SJCRH30 (cell line): ENCODE results near the gene CERS1. TPM values are rescaled to one million over a fixed set of nuclear protein-coding genes. Genes with fewer than 3 reads are reported as not detected.

Source experiments
- DNase-seq, 2 experiments: peaks; one replicate each; pipeline ENCODE4 v3.0.0-alpha.2; 2015 to 2020
- H3K27ac ChIP-seq: fragments of 250-450 bp; sonication (Bioruptor Pico); 2 replicates; pipeline ENCODE4 v1.5.1; 2020; ENCODE audit warnings: mild to moderate bottlenecking, moderate library complexity
- H3K27me3 ChIP-seq: fragments of 250-450 bp; sonication (Bioruptor Pico); 2 replicates; pipeline ENCODE4 v1.5.1; 2020; ENCODE audit warnings: mild to moderate bottlenecking, moderate library complexity
- H3K36me3 ChIP-seq: fragments of 250-450 bp; sonication (Bioruptor Pico); 2 replicates; pipeline ENCODE4 v1.5.1; 2020; ENCODE audit warnings: mild to moderate bottlenecking, moderate library complexity
- H3K4me1 ChIP-seq: fragments of 250-450 bp; sonication (Bioruptor Pico); 2 replicates; pipeline ENCODE4 v1.5.1; 2020; ENCODE audit warnings: mild to moderate bottlenecking, moderate library complexity
- H3K4me3 ChIP-seq: fragments of 250-450 bp; sonication (Bioruptor Pico); 2 replicates; pipeline ENCODE4 v1.5.1; 2020; ENCODE audit warnings: mild to moderate bottlenecking, moderate library complexity
- H3K9me3 ChIP-seq: fragments of 250-450 bp; sonication (Bioruptor Pico); replicated peaks from 2 replicates; pipeline ENCODE4 v1.5.1; 2020; ENCODE audit warnings: mild to moderate bottlenecking, moderate library complexity
- total RNA-seq: library from RNA; depleted of rRNA; stranded (reverse); fragments of >200 nt; shearing (Covaris generic); gene quantifications from 2 replicates; pipeline ENCODE4 v1.2.3, GENCODE V29; 2014

Gene CERS1
- total RNA-seq, 1 experiment from 2014 or later: 6.1 TPM

GRCh38 chr19:18865106-18865972 lies 30.6 kb downstream of the CERS1 start:
- Histone ChIP-seq H3K4me3 (no peak overlapping the region), H3K36me3 (peaks cover 75% of the 10 kb centered on the region), H3K27ac (no peak overlapping the region), H3K4me1 (no peaks in the 10 kb centered on the region), H3K27me3 (no peaks in the 10 kb centered on the region), H3K9me3 (no peaks in the 10 kb centered on the region)
- DNase-seq: no peak

DNA sequence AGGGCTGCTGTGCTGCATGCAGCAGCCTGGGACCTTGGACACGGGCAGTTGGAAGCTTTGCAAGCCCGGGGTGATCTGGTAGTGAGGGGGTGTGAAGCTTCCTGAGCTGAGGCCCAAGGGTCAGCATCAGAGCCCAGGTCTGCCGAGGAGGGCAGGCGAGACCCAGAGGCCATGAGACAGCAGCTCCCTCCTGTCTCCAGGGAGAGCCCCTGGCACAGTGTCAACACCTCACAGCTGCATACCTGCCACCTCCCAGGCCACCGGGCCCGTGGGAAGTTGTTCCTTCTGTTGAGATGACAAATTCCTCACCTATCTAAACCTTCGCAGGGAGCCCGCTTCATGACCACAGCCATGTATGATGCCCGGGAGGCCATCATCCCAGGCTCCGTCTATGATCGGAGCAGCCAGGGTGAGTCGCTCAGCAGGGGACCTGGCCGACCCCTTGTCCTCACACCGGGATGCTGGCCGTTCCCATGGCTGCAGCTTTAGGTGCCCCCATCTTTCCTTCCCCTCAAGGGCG lies 32.1 kb downstream of the CERS1 start:
- Histone ChIP-seq H3K4me3 (no peak overlapping the region), H3K27me3 (no peaks in the 10 kb centered on the region), H3K4me1 (no peaks in the 10 kb centered on the region), H3K9me3 (no peaks in the 10 kb centered on the region), H3K36me3 (peaks cover 85% of the 10 kb centered on the region), H3K27ac (no peak overlapping the region)
- no peak for DNase-seq

DNA sequence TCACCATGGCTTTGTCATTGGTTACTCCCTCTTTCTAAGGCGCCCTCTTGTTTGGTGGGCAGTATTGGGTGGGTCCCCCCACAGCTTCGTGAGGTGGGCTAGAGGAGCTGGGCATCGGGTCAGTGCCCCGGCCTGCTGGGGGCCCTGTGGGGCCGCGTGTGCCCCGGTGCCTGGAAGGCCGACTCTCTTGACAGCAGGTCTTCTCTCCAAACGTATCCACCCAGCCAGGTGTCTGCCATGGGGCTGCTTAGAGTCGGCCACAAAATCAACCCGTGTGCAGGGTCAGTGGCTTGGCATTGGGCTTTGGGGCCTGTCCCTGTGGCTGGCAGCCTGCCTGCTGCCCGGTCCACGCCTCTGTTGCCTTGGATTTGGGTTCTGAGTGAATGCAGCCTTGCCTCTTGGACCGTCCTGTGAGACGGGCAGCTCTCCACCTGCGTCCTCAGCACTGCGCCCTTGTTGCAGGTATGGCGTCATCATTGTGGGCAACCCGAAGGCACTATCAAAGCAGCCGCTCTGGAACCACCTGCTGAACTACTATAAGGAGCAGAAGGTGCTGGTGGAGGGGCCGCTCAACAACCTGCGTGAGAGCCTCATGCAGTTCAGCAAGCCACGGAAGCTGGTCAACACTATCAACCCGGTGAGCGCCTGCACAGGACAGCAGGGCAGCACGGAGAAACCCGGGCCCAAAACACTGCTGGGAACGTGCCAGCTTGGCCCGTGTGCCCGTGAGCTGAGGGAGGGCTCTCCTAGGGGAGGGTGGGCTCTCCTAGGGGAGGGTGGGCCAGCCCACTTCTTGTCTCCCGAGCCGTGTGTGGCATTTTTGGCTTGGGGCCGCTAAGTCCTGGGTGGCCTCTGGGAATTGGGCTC lies 32.7 kb downstream of the CERS1 start:
- DNase-seq: no peak
- Histone ChIP-seq H3K4me3 (no peak overlapping the region), H3K27me3 (no peaks in the 10 kb centered on the region), H3K9me3 (no peaks in the 10 kb centered on the region), H3K36me3 (peaks cover 90% of the 10 kb centered on the region), H3K27ac (no peak overlapping the region), H3K4me1 (no peaks in the 10 kb centered on the region)

GRCh38 chr19:18861917-18862316 lies 34.0 kb downstream of the CERS1 start:
- H3K4me3 ChIP-seq: no peak overlapping the region
- no peak overlapping the region for H3K27ac ChIP-seq
- no peaks in the 10 kb centered on the region for H3K4me1 ChIP-seq
- H3K9me3 ChIP-seq: no peaks in the 10 kb centered on the region
- H3K36me3 ChIP-seq: peaks cover 89% of the 10 kb centered on the region
- DNase-seq: no peak
- H3K27me3 ChIP-seq: no peaks in the 10 kb centered on the region

GRCh38 chr19:18861235-18861634 lies 34.7 kb downstream of the CERS1 start:
- Histone ChIP-seq H3K27ac (no peak overlapping the region), H3K36me3 (peaks cover 90% of the 10 kb centered on the region), H3K27me3 (no peaks in the 10 kb centered on the region)

DNA sequence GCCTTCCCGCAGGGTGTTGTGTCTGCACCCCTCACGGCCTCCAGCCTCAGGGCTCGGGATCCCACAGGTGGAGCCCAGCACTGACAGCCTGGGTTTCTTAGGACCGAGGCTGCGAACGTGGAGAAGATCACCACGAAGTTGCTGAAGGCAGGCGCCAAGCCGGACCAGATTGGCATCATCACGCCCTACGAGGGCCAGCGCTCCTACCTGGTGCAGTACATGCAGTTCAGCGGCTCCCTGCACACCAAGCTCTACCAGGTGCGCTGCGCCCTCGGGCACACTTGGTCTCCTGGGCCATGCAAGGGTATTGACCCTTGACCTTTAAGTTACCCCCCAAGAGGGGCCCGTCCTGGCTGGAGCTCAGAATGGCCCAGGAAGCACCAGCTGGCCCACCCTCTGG lies 35.2 kb downstream of the CERS1 start:
- peaks cover 89% of the 10 kb centered on the region for H3K36me3 ChIP-seq
- no peaks in the 10 kb centered on the region for H3K27me3 ChIP-seq
- no peak for DNase-seq
- H3K9me3 ChIP-seq: no peaks in the 10 kb centered on the region
- H3K27ac ChIP-seq: no peak overlapping the region
- no peak overlapping the region for H3K4me3 ChIP-seq
- H3K4me1 ChIP-seq: no peaks in the 10 kb centered on the region

More at GRCh38 chr19:18861235-18861634, 34.7 kb downstream of the CERS1 start:
- Histone ChIP-seq H3K4me1 (no peaks in the 10 kb centered on the region), H3K9me3 (no peaks in the 10 kb centered on the region), H3K4me3 (no peak overlapping the region)
- no peak for DNase-seq

GRCh38 chr19:18860302-18860700 lies 35.7 kb downstream of the CERS1 start:
- Histone ChIP-seq H3K9me3 (no peaks in the 10 kb centered on the region), H3K36me3 (peaks cover 87% of the 10 kb centered on the region), H3K4me1 (no peaks in the 10 kb centered on the region), H3K27ac (no peak overlapping the region), H3K27me3 (no peaks in the 10 kb centered on the region), H3K4me3 (no peak overlapping the region)
- DNase-seq: no peak

DNA sequence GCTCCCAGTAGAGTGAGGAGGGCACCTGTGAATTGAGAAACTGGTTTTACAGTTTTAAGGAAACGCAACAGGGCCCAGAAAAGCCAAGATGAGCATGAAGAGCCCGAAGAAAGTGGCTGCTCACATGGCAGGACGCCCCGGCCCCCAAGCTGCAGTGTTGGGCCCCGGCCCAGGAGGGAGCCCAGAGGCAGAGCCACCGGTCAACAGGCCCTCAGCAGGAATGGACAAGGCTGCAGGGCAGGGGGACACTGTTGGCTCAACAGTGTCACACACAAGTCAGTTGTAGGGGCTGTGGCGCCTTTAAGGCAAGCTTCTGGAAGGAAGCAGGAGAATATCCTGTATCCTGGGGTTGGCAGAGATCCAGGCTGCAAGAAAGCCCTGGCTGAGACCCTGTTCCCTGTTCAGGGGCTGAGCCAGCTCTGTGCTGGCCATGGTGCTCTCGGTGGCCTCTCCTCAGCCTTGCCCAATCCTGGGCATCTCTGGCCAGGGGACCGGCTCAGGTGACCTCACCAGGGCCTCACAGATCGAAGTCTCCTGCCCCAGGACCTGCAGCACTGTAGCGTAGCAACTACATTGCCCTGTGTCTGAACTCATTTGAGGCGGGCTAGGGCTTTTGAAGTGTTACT lies 36.2 kb downstream of the CERS1 start:
- Histone ChIP-seq H3K27ac (no peak overlapping the region), H3K4me1 (no peaks in the 10 kb centered on the region)
- no peak for DNase-seq

GRCh38 chr19:18858906-18859646 lies 36.9 kb downstream of the CERS1 start:
- Histone ChIP-seq H3K27me3 (no peaks in the 10 kb centered on the region), H3K4me3 (no peak overlapping the region), H3K9me3 (no peaks in the 10 kb centered on the region), H3K27ac (no peak overlapping the region), H3K4me1 (no peaks in the 10 kb centered on the region), H3K36me3 (peaks cover 88% of the 10 kb centered on the region)
- DNase-seq: no peak

More for the DNA sequence above, 36.2 kb downstream of the CERS1 start:
- Histone ChIP-seq H3K9me3 (no peaks in the 10 kb centered on the region), H3K27me3 (no peaks in the 10 kb centered on the region), H3K4me3 (no peak overlapping the region), H3K36me3 (peaks cover 87% of the 10 kb centered on the region)

GRCh38 chr19:18857223-18857622 lies 38.7 kb downstream of the CERS1 start:
- H3K36me3 ChIP-seq: peaks cover 88% of the 10 kb centered on the region
- H3K4me3 ChIP-seq: no peak overlapping the region
- no peaks in the 10 kb centered on the region for H3K9me3 ChIP-seq
- no peaks in the 10 kb centered on the region for H3K27me3 ChIP-seq
- no peaks in the 10 kb centered on the region for H3K4me1 ChIP-seq
- no peak for DNase-seq
- H3K27ac ChIP-seq: no peak overlapping the region

DNA sequence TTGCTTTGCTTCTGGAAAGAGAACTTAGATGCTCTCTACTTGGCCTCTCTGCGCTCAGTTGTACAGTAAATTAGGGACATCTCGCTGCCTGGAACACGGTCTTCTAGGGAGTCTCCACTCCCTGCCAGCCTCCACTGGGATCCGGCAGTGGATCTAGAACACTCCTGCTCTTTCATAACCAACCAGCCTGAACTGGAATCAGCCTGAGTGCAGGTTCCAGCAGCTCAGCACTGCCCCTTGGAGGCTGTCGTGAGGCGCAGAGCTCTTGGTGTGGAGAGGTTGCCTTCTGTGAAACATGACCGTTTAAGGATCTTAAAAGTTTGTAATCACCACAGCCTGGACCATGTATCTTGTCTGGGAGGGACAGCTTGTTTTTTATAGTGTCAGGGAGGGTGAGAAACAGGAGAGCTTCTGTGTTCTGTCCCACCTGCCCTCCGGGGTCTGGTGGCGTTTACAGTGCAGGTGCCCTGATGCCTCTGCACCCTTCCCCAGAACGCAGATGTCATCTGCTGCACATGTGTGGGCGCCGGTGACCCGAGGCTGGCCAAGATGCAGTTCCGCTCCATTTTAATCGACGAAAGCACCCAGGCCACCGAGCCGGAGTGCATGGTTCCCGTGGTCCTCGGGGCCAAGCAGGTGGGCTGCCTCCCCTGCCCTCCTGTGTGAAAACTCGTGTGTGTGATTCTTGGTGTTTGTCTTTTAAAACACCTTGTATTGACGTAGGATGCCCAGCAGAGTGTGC lies 39.4 kb downstream of the CERS1 start:
- no peaks in the 10 kb centered on the region for H3K27me3 ChIP-seq
- H3K27ac ChIP-seq: no peak overlapping the region
- H3K9me3 ChIP-seq: no peaks in the 10 kb centered on the region
- H3K4me3 ChIP-seq: no peak overlapping the region
- DNase-seq: peak in 1 of 2 experiments; percentile 27
- H3K36me3 ChIP-seq: peaks cover 82% of the 10 kb centered on the region
- H3K4me1 ChIP-seq: no peaks in the 10 kb centered on the region

DNA sequence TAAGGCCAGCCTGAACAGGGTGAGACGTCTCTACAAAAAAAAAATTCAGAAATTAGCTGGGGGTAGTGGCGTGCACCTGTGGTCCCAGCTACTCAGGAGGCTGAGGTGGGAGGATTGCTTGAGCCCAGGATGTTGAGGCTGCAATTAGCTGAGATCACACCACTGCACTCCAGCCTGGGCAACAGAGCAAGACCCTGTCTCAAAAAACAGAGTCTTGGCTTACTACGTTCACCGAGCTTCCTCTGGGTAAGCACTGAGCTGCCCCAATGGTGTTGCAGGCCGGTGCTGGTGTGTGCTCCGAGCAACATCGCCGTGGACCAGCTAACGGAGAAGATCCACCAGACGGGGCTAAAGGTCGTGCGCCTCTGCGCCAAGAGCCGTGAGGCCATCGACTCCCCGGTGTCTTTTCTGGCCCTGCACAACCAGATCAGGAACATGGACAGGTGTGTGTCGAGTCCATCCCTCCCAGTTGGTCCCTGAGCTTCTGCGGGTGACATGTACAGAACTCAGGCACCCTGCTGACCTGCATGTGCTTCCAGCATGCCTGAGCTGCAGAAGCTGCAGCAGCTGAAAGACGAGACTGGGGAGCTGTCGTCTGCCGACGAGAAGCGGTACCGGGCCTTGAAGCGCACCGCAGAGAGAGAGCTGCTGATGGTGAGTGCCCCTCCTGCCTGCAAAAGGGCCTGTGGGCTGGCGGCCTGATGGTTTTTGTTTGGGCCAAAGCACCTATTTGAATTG lies 40.1 kb downstream of the CERS1 start:
- Histone ChIP-seq H3K9me3 (no peaks in the 10 kb centered on the region), H3K36me3 (peaks cover 75% of the 10 kb centered on the region), H3K27me3 (no peaks in the 10 kb centered on the region), H3K4me3 (no peak overlapping the region), H3K4me1 (no peaks in the 10 kb centered on the region), H3K27ac (no peak overlapping the region)
- DNase-seq: no peak

GRCh38 chr19:18854982-18855381 lies 41.0 kb downstream of the CERS1 start:
- Histone ChIP-seq H3K27ac (no peak overlapping the region), H3K4me1 (no peaks in the 10 kb centered on the region), H3K36me3 (peaks cover 69% of the 10 kb centered on the region), H3K9me3 (no peaks in the 10 kb centered on the region), H3K27me3 (no peaks in the 10 kb centered on the region), H3K4me3 (no peak overlapping the region)
- DNase-seq: no peak
